Memory B cell (primary cell): ENCODE measurements around the gene PNPLA7.

Experiments used
- ATAC-seq: fragments of 150-1000 bp; cut with Tn5 transposase; 2 replicates; pipeline ENCODE4 v1.10.0; 2021; ENCODE audit warnings: low read depth, mild to moderate bottlenecking, moderate library complexity
- DNase-seq, 2 donors: peaks; one replicate each; pipeline ENCODE4 v3.0.0; 2022; ENCODE audit warnings: low spot score in 2 of 2
- H3K27ac Mint-ChIP-seq: one replicate; pipeline ENCODE4 v1.8.0; 2022; ENCODE audit warnings: mild to moderate bottlenecking, moderate library complexity, mixed read lengths
- H3K27me3 Mint-ChIP-seq: one replicate; pipeline ENCODE4 v1.8.0; 2022; ENCODE audit warnings: mixed read lengths
- H3K36me3 Mint-ChIP-seq: one replicate; pipeline ENCODE4 v1.8.0; 2022; ENCODE audit warnings: mild to moderate bottlenecking, mixed read lengths
- H3K4me1 Mint-ChIP-seq: one replicate; pipeline ENCODE4 v1.8.0; 2022; ENCODE audit warnings: mixed read lengths
- H3K4me3 Mint-ChIP-seq: one replicate; pipeline ENCODE4 v1.8.0; 2022; ENCODE audit warnings: mild to moderate bottlenecking, moderate library complexity, mixed read lengths
- H3K9me3 Mint-ChIP-seq: one replicate; pipeline ENCODE4 v1.8.0; 2022; ENCODE audit warnings: mixed read lengths

PNPLA7 gene

DNA sequence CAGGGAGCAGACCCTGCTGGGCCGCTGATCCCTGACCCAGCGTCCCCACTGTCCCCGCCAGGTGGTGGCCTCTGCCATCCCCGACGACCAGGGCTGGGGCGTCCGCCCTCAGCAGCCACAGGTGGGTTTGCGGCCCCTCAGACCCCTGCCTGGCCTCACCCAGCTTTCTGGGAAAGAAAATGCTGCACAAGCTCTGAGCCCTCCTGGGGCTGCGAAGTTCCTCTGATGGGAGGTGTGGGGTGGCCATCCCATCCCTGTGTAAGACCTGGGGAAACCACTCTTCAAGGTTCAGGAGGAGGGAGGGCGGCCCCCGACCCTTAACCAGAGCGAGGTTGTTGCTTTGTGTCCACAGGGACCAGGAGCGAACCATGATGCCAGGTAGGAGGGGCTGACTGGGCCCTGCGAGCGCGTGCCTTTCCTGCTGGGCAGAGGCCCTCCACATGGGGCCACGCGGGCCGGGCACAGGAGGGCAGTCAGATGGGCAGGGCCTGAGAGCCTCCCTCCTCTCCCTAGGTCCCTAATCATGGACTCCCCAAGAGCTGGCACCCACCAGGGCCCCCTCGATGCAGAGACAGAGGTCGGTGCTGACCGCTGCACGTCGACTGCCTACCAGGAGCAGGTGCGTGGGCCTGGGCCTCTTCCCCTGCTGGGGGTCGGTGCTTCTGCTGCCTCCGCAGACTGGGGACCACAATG, 119.3 kb downstream of the PNPLA7 start:
- H3K9me3 Mint-ChIP-seq, result no peaks in the 10 kb centered on the region
- peaks cover 6% of the 10 kb centered on the region for H3K4me1 Mint-ChIP-seq
- no peak overlapping the region for H3K27ac Mint-ChIP-seq
- DNase-seq, result no peak
- H3K36me3 Mint-ChIP-seq, result no peaks in the 10 kb centered on the region
- no peak overlapping the region for H3K4me3 Mint-ChIP-seq
- H3K27me3 Mint-ChIP-seq, result peaks cover 1% of the 10 kb centered on the region
- ATAC-seq, result no peak

- Mint-ChIP-seq H3K4me1 (peaks cover 6% of the 10 kb centered on the region), H3K4me3 (peak overlapping the region; percentile 55), H3K9me3 (no peaks in the 10 kb centered on the region), H3K27me3 (peaks cover 1% of the 10 kb centered on the region), H3K36me3 (no peaks in the 10 kb centered on the region), H3K27ac (no peak overlapping the region)
- peak in 1 of 2 donors; percentile 61 for DNase-seq
- peak; percentile 72 for ATAC-seq
These were observed 120.1 kb downstream of the PNPLA7 start for GRCh38 chr9:137429974-137430722.

GRCh38 chr9:137429546-137429890, 120.7 kb downstream of the PNPLA7 start:
- DNase-seq (no peak), ATAC-seq (peak; percentile 14)
- no peaks in the 10 kb centered on the region for H3K36me3 Mint-ChIP-seq
- no peak overlapping the region for H3K27ac Mint-ChIP-seq
- H3K9me3 Mint-ChIP-seq, result no peaks in the 10 kb centered on the region
- peaks cover 1% of the 10 kb centered on the region for H3K27me3 Mint-ChIP-seq
- peak overlapping the region; percentile 60 for H3K4me3 Mint-ChIP-seq
- H3K4me1 Mint-ChIP-seq, result peaks cover 8% of the 10 kb centered on the region

GRCh38 chr9:137428841-137429545, 121.2 kb downstream of the PNPLA7 start:
- Mint-ChIP-seq H3K36me3 (no peaks in the 10 kb centered on the region), H3K27ac (no peak overlapping the region), H3K9me3 (no peaks in the 10 kb centered on the region), H3K4me3 (peak overlapping the region; percentile 62), H3K4me1 (peaks cover 8% of the 10 kb centered on the region), H3K27me3 (peaks cover 1% of the 10 kb centered on the region)
- ATAC-seq (peak; percentile 38), DNase-seq (peak in 1 of 2 donors; percentile 24)

DNA sequence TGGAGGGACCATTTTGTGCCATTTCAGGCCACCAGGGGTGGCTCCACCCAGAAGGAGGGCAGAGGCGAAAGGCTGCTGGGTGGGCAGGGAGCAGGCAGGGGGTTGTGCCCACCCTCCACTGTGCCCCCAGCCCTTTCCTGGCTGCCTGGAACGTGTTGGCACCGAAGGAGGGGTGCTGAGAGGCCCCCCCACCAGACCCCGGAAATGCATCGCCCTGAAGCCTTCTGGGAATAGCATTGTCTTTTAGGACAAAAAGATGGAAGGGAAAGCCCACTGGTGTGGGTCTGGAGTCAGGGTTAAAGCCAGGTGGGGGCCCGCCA, 121.9 kb downstream of the PNPLA7 start:
- H3K4me3 Mint-ChIP-seq, result peak overlapping the region; percentile 12
- DNase-seq (no peak), ATAC-seq (no peak)
- H3K27ac Mint-ChIP-seq, result no peak overlapping the region
- no peaks in the 10 kb centered on the region for H3K36me3 Mint-ChIP-seq
- no peaks in the 10 kb centered on the region for H3K9me3 Mint-ChIP-seq
- H3K4me1 Mint-ChIP-seq, result peaks cover 8% of the 10 kb centered on the region
- peaks cover 1% of the 10 kb centered on the region for H3K27me3 Mint-ChIP-seq

DNA sequence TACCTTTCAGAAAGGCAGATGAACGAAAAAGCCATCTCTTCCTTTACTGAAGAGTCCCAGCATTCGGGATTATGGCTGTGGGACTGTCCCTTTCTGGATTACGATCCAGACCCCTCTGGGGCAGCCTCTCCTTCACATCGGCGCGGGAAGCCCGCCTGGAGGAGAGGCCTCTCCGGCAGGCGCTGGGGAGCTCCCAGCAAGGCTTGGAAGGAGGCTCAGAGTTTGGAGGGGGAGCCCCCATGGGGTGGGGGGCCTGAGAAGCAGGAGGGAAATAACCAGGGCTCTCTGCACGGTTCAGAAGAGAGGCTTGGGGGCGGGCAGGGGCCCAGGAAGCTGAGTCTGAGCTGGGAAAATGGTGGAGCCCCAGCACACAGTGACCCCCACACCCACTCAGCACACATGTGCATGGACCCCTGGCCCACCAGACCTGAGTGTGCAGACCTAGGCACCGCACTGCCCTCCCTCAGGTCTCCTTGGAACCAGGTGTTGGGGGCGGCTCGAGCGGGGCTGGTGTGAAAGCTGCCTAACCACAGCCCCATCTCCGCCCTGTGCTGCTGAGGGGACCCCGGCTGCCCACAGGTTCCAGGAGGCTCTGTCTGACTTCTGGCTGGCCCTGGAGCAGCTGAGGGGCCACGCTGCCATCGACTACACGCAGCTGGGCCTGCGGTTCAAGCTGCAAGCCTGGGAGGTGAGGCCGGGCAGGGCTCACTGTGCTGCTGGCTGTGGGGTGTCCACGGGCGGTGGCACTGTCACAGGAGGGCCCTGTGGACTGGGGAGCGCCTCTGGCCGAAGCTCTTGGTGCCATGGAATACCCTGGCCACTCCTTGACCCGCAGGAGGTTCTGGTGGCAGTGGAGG, 122.5 kb downstream of the PNPLA7 start:
- H3K9me3 Mint-ChIP-seq, result no peaks in the 10 kb centered on the region
- H3K27ac Mint-ChIP-seq, result no peak overlapping the region

DNA sequence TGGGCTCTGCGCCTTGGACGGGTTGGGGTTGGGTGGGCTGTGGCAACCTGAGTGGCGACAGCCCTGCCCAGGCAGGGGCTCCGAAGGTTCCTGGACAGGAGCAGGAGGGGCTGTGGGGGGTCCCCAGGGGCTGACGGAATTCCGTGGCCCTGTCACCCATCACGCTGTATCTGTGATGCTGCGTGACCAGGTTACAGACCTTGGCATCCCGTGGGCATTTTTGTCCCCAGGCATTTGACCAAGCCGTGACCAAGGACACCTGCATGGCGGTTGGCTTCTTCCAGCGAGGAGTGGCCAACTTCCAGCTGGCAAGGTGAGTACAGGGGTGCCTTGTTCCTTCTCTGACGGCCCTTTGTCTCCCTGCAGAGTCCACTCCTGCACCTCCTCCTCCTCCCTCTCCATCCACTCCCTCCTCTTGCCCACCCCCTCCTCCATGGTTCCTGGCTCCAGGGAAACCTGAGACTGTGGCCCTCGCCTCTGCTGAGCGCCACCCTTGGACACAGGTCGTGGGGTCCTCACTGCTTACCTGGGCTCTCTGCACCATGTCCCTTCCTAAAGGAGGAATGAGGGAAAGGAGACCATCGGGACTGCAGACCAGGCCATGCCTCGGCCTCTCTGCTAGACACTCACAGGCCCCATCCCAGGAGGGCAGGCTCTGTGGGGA, 124.1 kb downstream of the PNPLA7 start:
- ATAC-seq (no peak), DNase-seq (no peak)
- Mint-ChIP-seq H3K36me3 (no peaks in the 10 kb centered on the region), H3K27me3 (peaks cover 1% of the 10 kb centered on the region), H3K4me3 (no peak overlapping the region), H3K9me3 (no peaks in the 10 kb centered on the region), H3K27ac (no peak overlapping the region), H3K4me1 (peaks cover 11% of the 10 kb centered on the region)

More for the DNA sequence above, 122.5 kb downstream of the PNPLA7 start:
- Mint-ChIP-seq H3K4me3 (peak overlapping the region; percentile 12), H3K27me3 (peaks cover 1% of the 10 kb centered on the region), H3K4me1 (peaks cover 8% of the 10 kb centered on the region), H3K36me3 (no peaks in the 10 kb centered on the region)
- no peak for DNase-seq
- no peak for ATAC-seq

DNA sequence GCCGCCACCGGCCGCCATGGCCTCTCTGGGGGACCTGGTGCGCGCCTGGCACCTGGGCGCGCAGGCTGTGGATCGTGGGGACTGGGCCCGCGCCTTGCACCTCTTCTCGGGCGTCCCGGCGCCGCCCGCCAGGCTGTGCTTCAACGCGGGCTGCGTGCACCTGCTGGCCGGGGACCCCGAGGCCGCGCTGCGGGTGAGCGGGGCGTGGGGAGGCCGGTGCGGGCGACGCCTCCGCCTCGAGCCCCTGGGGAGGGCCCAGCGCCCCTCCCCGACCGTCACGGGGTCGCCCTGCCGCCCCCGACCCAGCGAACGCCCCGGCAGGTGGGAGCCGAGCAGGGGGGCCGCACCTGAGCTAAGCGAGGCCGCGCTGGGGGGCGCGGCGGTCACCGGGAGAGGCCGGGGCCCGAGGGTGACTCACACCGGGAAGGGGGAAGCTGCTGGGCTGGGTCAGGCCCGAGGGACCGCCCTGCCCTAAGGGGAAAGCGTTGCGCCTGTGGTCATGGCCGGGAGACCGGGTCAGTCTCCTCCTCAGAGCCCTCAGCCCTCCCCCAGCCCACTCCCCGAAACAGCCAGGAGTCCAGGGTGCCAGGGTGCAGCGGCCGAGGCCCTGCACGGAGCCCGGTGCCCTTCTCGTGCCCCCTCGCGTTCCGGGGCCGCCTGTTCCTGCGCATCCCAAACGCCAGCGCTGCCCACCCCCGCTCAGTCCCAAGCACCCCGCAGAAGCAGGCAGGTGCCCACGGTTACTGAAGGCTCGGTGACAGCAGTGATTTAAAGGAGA, 126.5 kb downstream of the PNPLA7 start:
- Mint-ChIP-seq H3K4me3 (peak overlapping the region; percentile 65), H3K27me3 (no peaks in the 10 kb centered on the region), H3K4me1 (peaks cover 6% of the 10 kb centered on the region), H3K36me3 (no peaks in the 10 kb centered on the region), H3K9me3 (no peaks in the 10 kb centered on the region), H3K27ac (peak overlapping the region; percentile 74)
- ATAC-seq (peak; percentile 54), DNase-seq (peak in 1 of 2 donors; percentile 15)

- H3K27ac Mint-ChIP-seq, result peak within 1 kb of the TSS; percentile 74
These were observed 127.3 kb downstream of the PNPLA7 start, which contains the start of the genes EXD3 and NOXA1 for GRCh38 chr9:137422604-137423513. Gene EXD3 (minus strand): TSS chr9:137423162. CDS start chr9:137395357, 27,805 bp downstream. Gene NOXA1 (plus strand): TSS chr9:137423393. CDS start chr9:137423530, 137 bp downstream.

GRCh38 chr9:137421838-137422603, 128.2 kb downstream of the PNPLA7 start:
- H3K4me1 Mint-ChIP-seq, result peaks cover 6% of the 10 kb centered on the region
- ATAC-seq (no peak), DNase-seq (no peak)
- no peaks in the 10 kb centered on the region for H3K36me3 Mint-ChIP-seq
- H3K4me3 Mint-ChIP-seq, result peak overlapping the region; percentile 79
- no peaks in the 10 kb centered on the region for H3K27me3 Mint-ChIP-seq
- H3K9me3 Mint-ChIP-seq, result no peaks in the 10 kb centered on the region
- H3K27ac Mint-ChIP-seq, result no peak overlapping the region

More at GRCh38 chr9:137422604-137423513, 127.3 kb downstream of the PNPLA7 start, which contains the start of the genes EXD3 and NOXA1:
- Mint-ChIP-seq H3K4me1 (peaks cover 6% of the 10 kb centered on the region), H3K36me3 (no peaks in the 10 kb centered on the region), H3K9me3 (no peaks in the 10 kb centered on the region), H3K27me3 (no peaks in the 10 kb centered on the region), H3K4me3 (peak within 1 kb of the TSS; percentile 79)
- DNase-seq, result peak; percentile 97 to 98
- peak; percentile 93 for ATAC-seq
